IMR-90 (cell line): Measurements from ENCODE around the gene ZNF346.

Experiments
- BHLHE40 ChIP-seq: fragments of 150-350 bp; IDR thresholded peaks from 2 replicates; pipeline ENCODE4 v1.6.1; 2016; ENCODE audit warnings: mild to moderate bottlenecking, low read depth, low read length
- CHD1 ChIP-seq: IDR thresholded peaks from 2 replicates; pipeline ENCODE4 v1.6.1; 2012; ENCODE audit warnings: low read depth, low read length, improper control_type of control experiment
- CTCF ChIP-seq: conservative IDR thresholded peaks from 2 replicates; pipeline ENCODE4 v1.5.1; 2012; ENCODE audit warnings: mild to moderate bottlenecking, low read depth, low read length, improper control_type of control experiment
- FOS ChIP-seq: fragments of 150-350 bp; IDR thresholded peaks from 2 replicates; pipeline ENCODE4 v1.6.1; 2016; ENCODE audit warnings: low read depth, low read length
- MXI1 ChIP-seq: IDR thresholded peaks from 2 replicates; pipeline ENCODE4 v1.6.1; 2012; ENCODE audit warnings: low read depth, mild to moderate bottlenecking, low read length, moderate library complexity, borderline replicate concordance
- NFE2L2 ChIP-seq: fragments of 150-350 bp; IDR thresholded peaks from 2 replicates; pipeline ENCODE4 v1.6.1; 2016; ENCODE audit warnings: low read depth, mild to moderate bottlenecking, low read length
- POLR2A ChIP-seq: IDR thresholded peaks from 2 replicates; pipeline ENCODE4 v1.6.1; 2012; ENCODE audit warnings: mild to moderate bottlenecking, low read depth, low read length
- RCOR1 ChIP-seq: IDR thresholded peaks from 2 replicates; pipeline ENCODE4 v1.6.1; 2012; ENCODE audit warnings: mild to moderate bottlenecking, low read length, improper control_type of control experiment; ENCODE audit not compliant: insufficient replicate concordance
- SMC3 ChIP-seq: fragments of 150-350 bp; IDR thresholded peaks from 2 replicates; pipeline ENCODE4 v1.6.1; 2016; ENCODE audit warnings: low read depth, mild to moderate bottlenecking, antibody characterized with exemption, low read length, moderate library complexity

- no peak for TF ChIP-seq CTCF
- TF ChIP-seq FOS = no peak
- no peak for TF ChIP-seq BHLHE40
- no peak for TF ChIP-seq SMC3
- TF ChIP-seq MXI1 = no peak
- TF ChIP-seq POLR2A = no peak
- no peak for TF ChIP-seq RCOR1
- TF ChIP-seq CHD1 = no peak
- no peak for TF ChIP-seq NFE2L2
Observed at GRCh38 chr5:177089825-177090641, 67.5 kb downstream of the ZNF346 start.
